HUES6 (cell line): Measurements from ENCODE around the gene GRIK3.

ENCODE experiments used
- H3K27ac ChIP-seq: 2 replicates; pipeline ENCODE4 v1.7.0; 2013; ENCODE audit warnings: low read depth, mild to moderate bottlenecking, low read length, inconsistent platforms
- H3K27me3 ChIP-seq: 2 replicates; pipeline ENCODE4 v1.6.1; 2013; ENCODE audit warnings: low read length; ENCODE audit not compliant: control insufficient read depth, insufficient read depth
- H3K36me3 ChIP-seq: 2 replicates; pipeline ENCODE4 v1.6.1; 2013; ENCODE audit warnings: low read length; ENCODE audit not compliant: control insufficient read depth, insufficient read depth
- H3K4me1 ChIP-seq: 2 replicates; pipeline ENCODE4 v1.6.1; 2013; ENCODE audit warnings: low read length; ENCODE audit not compliant: control insufficient read depth, insufficient read depth
- H3K4me3 ChIP-seq: 2 replicates; pipeline ENCODE4 v1.5.1; 2013; ENCODE audit warnings: low read depth, low read length
- H3K9ac ChIP-seq: one replicate; pipeline ENCODE4 v1.6.1; 2013; ENCODE audit warnings: mild to moderate bottlenecking, low read length
- H3K9me3 ChIP-seq: 2 replicates; pipeline ENCODE4 v1.6.1; 2013; ENCODE audit warnings: low read depth, low read length; ENCODE audit not compliant: control insufficient read depth, insufficient read depth

The GRIK3 gene

DNA sequence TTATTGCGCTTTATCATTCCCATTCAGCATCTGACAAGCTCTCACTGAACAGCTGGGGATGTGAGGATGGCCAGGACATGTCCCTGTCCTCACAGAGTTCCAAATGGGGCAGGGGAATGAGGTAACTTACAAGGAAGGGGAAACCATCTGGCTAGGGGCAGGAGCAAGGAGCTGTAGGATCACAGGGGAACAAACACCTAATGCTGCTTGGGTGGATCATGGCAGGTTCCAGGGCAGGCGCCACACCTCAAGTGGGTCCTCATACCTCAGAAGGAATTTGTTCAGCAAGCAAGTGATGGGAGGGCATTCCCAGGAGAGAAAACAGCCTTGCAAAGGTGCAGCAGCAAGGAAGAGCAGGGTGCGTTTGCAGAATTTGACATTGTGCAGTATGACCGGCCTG, 35.1 kb upstream of the GRIK3 start:
- Histone ChIP-seq H3K9me3 (no peaks in the 10 kb centered on the region), H3K4me3 (no peak overlapping the region), H3K27me3 (peaks cover 10% of the 10 kb centered on the region; the same call in 1 of the 2 replicates)

DNA sequence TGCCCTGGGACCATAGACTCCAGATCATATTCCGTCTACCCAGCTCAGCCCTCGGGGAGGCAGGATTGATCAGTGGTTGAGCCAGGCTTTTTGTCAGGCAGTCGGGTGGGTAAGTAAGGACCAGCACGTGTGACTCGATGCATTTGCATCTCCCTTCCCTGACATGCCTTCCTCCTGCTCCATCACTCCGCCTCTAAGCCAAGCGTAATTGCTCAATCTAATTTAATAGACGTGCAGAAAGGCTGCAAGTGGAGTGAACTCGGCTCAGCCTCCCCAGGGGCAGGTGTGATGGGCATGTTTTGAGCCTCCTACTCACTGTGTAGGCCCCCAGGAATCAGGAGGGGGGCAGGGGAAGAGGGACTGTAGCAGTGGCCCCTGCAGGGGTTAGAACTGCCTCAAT, 34.6 kb upstream of the GRIK3 start:
- H3K27ac ChIP-seq: no peak overlapping the region
- no peaks in the 10 kb centered on the region for H3K4me1 ChIP-seq
- H3K9me3 ChIP-seq: no peaks in the 10 kb centered on the region
- H3K27me3 ChIP-seq: peaks cover 10% of the 10 kb centered on the region; the same call in 1 of the 2 replicates
- H3K36me3 ChIP-seq: no peaks in the 10 kb centered on the region
- no peak overlapping the region for H3K4me3 ChIP-seq
- H3K9ac ChIP-seq: no peak overlapping the region

More for the DNA sequence above, 35.1 kb upstream of the GRIK3 start:
- H3K27ac ChIP-seq: no peak overlapping the region
- no peak overlapping the region for H3K9ac ChIP-seq
- no peaks in the 10 kb centered on the region for H3K36me3 ChIP-seq
- H3K4me1 ChIP-seq: no peaks in the 10 kb centered on the region

DNA sequence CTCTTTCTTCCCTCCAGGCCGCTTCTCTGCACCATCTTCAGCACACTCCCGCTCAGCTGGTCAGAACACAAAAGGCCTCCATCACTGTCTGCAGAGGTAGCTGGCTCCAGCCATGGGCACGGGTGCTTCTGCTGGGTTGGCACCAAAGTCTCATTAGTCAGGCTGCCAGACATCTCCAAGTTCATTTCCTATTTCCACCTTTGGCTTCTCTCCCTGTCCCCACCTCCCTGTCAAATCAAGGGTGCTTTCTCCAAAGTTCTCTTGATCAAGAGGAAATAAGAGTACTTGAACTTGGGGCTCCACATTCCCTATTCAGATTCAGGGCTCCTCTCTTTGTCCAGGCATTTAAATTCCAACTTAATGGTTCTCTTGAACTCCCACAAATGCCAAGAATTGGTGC, 33.9 kb upstream of the GRIK3 start:
- H3K4me1 ChIP-seq: no peaks in the 10 kb centered on the region
- H3K9ac ChIP-seq: no peak overlapping the region
- peaks cover 15% of the 10 kb centered on the region; the same call in 1 of the 2 replicates for H3K27me3 ChIP-seq
- no peak overlapping the region for H3K27ac ChIP-seq
- no peaks in the 10 kb centered on the region for H3K36me3 ChIP-seq
- H3K9me3 ChIP-seq: no peaks in the 10 kb centered on the region
- H3K4me3 ChIP-seq: no peak overlapping the region

DNA sequence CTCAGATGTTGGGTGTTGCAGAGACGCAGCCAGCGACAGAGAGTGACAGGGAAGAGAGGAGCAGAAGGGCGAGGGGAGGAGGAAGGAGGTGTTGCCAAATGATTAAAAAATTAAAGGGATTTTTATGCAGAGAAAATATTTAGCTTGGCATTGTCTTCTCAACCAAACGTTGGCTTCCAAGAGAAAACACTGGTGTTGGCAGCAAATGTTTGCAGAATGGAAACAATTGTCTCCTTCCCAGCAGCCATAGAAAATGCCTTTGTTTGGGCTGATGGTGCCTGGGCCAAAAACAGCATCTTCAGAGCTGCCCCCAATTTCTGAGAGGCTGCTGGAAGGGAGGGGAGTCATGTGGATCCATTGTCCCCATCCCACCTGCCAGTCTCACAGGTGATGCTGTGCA, 29.7 kb upstream of the GRIK3 start:
- H3K9ac ChIP-seq: no peak overlapping the region
- no peaks in the 10 kb centered on the region for H3K36me3 ChIP-seq
- no peaks in the 10 kb centered on the region for H3K9me3 ChIP-seq
- H3K4me1 ChIP-seq: no peaks in the 10 kb centered on the region
- H3K27me3 ChIP-seq: 0 out of 2 replicates have a peak, but pooled peaks cover 12% of the 10 kb centered on the region
- H3K27ac ChIP-seq: no peak overlapping the region
- no peak overlapping the region for H3K4me3 ChIP-seq

DNA sequence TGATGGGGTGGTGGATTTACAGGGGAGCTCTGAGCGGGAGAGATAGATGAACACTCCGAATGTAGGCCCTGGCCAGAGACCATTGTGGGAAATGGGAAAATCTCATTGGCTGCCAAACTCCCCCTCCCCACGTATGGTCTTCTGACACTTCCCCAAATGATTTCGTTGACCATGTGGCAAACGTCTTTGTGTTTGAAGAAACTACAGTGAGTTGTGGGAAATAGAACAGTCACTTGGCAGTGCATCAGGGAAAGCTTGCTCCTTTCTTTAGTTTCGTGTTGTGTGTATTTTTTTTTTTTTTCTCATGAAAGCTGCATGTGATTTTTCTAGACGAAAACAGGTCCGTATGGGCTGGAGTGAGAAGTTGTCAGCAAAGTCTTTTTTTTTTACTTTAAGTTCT, 25.0 kb upstream of the GRIK3 start:
- no peaks in the 10 kb centered on the region for H3K36me3 ChIP-seq
- no peak overlapping the region for H3K9ac ChIP-seq
- H3K27me3 ChIP-seq: 0 out of 2 replicates have a peak, but pooled peaks cover 7% of the 10 kb centered on the region
- no peak overlapping the region for H3K4me3 ChIP-seq
- no peak overlapping the region for H3K27ac ChIP-seq
- peaks cover 5% of the 10 kb centered on the region; the same call in 1 of the 2 replicates for H3K4me1 ChIP-seq
- no peaks in the 10 kb centered on the region for H3K9me3 ChIP-seq

DNA sequence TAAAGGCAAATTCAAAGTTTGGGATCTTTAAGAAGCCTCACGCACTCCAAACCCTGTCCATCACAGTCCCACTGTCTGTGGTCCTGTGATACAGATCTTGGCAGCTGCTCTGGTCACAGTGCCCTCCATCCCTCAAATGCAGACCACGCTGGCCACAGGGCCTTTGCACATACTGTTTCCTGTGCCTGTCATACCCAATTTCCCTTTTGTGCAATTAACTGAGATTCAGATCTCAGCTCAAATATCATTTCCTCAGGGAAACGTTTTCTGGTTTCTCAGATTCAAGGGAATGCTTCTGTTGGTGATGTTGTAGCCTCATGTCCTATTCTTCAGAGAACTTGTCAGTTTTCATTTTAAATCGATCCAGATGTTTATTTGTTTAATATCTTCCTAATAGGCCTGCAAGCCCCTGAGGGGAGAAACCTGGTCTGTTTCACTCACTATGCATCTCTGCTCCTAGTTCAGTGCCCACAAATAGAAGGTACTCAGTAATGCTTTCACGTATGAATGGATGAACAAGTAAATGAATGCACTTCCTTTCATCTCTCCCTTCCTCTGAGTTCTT, 24.2 kb upstream of the GRIK3 start:
- Histone ChIP-seq H3K4me1 (peaks cover 5% of the 10 kb centered on the region; the same call in 1 of the 2 replicates), H3K36me3 (no peaks in the 10 kb centered on the region), H3K4me3 (no peak overlapping the region), H3K9me3 (no peaks in the 10 kb centered on the region), H3K9ac (no peak overlapping the region), H3K27me3 (0 out of 2 replicates have a peak, but pooled peaks cover 4% of the 10 kb centered on the region), H3K27ac (no peak overlapping the region)

DNA sequence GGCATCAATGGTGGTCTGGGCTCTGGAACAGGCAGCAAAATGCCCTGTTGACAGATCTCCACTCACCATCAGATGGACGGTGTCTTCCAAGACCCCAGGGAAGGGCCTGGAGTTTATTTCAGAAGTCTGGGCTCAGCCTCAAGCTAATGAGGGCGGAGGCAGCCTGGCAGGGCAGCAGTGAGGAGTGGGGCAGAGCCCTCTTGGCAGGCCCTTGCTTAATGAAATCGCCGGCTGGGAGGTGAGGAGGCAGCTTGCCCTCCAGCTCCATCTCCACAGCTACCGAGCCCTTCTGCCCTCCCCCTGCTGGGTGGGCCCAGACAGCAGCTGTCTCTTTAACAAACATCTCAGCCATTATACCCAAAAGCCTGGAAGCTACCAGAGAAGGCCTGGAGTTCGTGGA, 22.0 kb upstream of the GRIK3 start:
- peaks cover 13% of the 10 kb centered on the region; the same call in 1 of the 2 replicates for H3K4me1 ChIP-seq
- no peak overlapping the region for H3K4me3 ChIP-seq
- no peaks in the 10 kb centered on the region for H3K9me3 ChIP-seq
- H3K27ac ChIP-seq: no peak overlapping the region
- H3K36me3 ChIP-seq: no peaks in the 10 kb centered on the region
- H3K9ac ChIP-seq: no peak overlapping the region
- no peaks in the 10 kb centered on the region for H3K27me3 ChIP-seq

DNA sequence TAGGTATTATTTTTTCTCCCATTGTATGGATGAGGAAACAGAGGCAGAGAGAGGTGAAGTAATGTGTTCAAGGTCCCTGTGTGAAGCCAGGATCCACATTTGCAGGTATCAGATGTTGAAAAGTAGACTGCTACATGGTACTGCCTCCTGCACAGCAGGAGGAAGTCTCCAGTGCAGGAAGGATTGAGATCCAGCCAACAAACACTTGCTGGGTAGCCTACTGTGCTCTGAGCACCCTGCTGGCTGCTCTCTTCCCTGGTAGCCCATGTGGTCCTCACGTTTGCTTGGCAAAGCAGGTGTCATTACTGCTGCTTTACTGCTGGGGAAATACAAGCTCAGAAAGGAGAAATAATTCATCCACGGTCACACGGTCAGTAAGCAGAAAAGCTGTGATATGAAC, 21.3 kb upstream of the GRIK3 start:
- Histone ChIP-seq H3K27me3 (no peaks in the 10 kb centered on the region), H3K4me1 (peaks cover 13% of the 10 kb centered on the region; the same call in 1 of the 2 replicates), H3K4me3 (no peak overlapping the region)

DNA sequence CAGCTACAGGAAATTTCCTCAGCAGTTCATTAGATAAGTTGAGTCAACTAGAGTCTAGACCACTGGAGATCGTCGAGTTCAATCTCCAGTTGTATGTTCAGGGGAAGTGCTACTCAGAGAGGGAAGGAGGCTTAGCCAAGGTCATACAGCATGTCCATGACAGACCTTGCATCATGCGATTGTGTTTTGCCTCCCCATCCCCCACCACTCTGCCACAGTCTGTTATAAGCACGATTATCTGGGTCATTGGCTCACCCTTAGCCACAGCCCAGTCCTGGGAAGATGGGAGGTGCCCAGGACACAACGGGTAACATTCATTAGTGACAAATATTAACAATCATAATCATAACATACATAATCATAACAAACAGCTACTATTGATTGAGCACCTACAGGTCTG, 18.9 kb upstream of the GRIK3 start:
- Histone ChIP-seq H3K9ac (no peak overlapping the region), H3K36me3 (no peaks in the 10 kb centered on the region), H3K9me3 (no peaks in the 10 kb centered on the region), H3K27me3 (no peaks in the 10 kb centered on the region), H3K27ac (no peak overlapping the region), H3K4me3 (no peak overlapping the region), H3K4me1 (peaks cover 13% of the 10 kb centered on the region; the same call in 1 of the 2 replicates)

More for the DNA sequence above, 21.3 kb upstream of the GRIK3 start:
- Histone ChIP-seq H3K9ac (no peak overlapping the region), H3K36me3 (no peaks in the 10 kb centered on the region), H3K9me3 (no peaks in the 10 kb centered on the region), H3K27ac (no peak overlapping the region)

DNA sequence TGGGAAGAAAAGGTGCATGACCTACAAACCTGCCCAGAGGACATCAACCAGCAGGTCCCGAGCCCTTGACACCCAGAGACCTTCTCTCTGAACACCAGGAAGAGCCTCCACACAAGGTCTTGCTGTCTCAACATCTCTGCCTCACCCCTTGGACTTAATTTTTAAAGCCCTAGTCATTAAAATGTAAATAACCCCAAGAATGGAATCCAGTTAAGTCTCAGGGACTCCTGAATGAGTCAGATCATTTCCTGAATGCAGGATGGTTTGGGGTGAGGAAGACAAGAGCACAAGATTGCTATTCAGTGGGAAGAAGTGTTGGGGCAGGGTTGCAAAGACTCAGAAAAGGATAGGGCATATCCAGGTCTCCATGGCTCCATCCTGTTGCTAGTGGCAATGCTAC, 17.8 kb upstream of the GRIK3 start:
- Histone ChIP-seq H3K4me1 (peaks cover 14% of the 10 kb centered on the region; the same call in 1 of the 2 replicates), H3K4me3 (no peak overlapping the region), H3K27ac (no peak overlapping the region), H3K9me3 (no peaks in the 10 kb centered on the region), H3K9ac (no peak overlapping the region), H3K27me3 (no peaks in the 10 kb centered on the region), H3K36me3 (no peaks in the 10 kb centered on the region)

DNA sequence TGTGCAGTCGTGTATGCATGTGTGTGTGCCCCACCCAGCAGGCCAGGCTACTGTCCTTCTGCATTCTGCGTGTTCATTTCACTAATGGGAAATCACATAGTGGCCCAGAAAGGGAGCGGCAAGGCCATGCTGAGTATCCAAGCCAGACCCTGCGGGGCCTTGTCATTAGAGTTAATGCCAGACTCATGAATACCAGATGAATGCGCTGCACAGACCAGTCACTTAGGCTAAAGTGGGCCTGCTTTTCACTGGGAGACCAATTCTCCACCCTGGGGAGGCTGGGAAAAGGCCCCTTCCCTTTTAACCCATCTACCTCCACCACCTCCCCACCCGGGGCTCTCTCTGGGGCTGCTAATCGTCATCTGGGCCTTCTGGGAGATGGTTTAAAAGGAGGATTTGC, 17.0 kb upstream of the GRIK3 start:
- H3K36me3 ChIP-seq: no peaks in the 10 kb centered on the region
- no peak overlapping the region for H3K9ac ChIP-seq
- H3K9me3 ChIP-seq: no peaks in the 10 kb centered on the region
- H3K27ac ChIP-seq: no peak overlapping the region
- H3K4me3 ChIP-seq: no peak overlapping the region
- no peaks in the 10 kb centered on the region for H3K27me3 ChIP-seq
- H3K4me1 ChIP-seq: peaks cover 14% of the 10 kb centered on the region; the same call in 1 of the 2 replicates
